GM19239 (cell line): ENCODE results near the gene SPINT2.

Experiments
- DNase-seq: peaks from one replicate; pipeline ENCODE4 v3.0.0; 2011; ENCODE audit warnings: low spot score; ENCODE audit not compliant: insufficient read length
- FAIRE-seq: peaks from 2 replicates; lab custom pipeline; 2011; peaks lifted over from hg19 to GRCh38; lab: Jason Lieb, UNC

The SPINT2 gene

DNA sequence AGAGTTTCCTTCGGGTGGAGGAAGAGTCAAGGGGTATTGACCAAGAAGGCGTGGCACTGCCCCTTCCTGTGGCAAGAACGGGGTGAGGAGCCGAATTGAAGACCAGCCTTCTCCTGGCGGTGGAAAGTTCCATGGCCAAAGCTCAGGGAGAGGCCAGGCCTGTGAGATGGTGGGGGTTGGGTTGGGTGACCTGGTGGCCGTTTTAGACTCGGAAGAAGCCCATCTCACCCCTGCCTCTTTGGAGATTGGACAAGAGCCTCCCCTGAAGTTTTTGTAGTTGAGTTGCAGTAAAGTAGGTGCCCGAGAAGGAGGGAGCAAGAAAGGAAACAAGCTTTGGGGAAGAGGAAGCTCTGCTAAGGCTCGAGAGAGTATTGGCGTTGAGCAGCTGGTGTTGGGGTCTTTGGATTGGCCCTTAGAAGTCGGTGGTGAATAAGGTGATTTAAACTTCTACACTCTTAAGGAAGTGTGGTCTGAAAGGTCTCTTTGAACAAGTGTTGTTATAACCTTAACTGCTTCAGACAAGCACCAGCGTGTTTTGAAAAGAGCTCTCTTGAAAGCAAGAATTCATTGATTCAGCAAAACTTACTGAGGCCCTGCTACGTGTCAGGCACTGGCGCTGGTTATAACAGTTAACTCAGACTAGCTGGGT, 964 bp downstream of the SPINT2 start:
- no peak for DNase-seq
- FAIRE-seq: no peak

DNA sequence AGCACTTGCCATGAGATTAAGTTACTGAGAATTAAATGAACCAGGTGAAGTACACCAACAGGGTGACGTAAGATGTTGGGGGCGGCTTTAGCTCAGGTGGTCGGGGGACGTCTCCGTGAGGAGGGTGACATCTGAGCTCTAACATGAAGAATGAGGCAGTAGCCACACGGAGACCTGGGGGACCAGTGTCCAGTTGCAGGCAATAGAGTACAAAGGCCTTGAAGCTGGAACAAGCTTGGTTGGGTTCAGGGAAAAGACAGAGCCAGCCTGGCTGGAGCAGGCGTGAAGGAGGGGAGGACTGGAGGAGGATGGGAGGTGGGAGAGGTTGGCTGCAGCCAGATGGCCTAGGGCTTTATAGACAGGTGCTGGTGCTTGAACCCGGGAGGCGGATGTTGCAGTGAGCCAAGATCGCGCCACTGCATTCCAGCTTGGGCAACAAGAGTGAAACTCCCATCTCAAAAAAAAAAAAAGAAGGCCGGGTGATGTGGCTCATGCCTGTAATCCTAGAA, 1.6 kb downstream of the SPINT2 start:
- FAIRE-seq (no peak), DNase-seq (no peak)

DNA sequence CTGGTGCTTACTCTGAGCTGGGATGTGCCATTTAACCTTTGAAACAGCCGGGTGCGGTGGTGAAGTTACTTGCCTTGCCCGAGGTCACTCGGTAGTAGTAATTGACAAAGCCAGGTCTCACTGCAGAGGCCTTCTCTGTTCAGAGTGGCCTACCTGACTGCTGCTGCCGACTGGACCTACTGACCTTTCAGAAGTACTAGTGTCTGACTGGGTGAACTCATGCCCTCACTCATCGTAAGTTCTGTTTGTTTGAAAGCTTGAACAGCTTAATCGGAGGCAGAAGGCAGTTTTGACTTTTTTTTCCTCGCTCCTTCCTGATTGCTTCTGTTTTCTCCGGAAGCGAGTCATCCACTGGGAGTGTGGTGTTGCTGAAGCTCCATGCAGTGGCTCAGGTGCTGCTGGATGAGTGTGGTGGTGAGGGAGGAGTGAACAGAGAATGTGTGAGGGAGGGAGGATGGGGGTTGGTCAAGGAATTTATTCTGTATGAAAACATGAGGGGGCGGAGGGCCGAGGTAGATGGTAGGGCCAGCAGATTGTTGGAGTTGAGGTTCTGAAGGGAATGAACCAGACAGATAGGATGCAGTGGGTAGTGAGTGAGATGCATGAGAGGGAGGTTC, 2.7 kb downstream of the SPINT2 start:
- no peak for DNase-seq
- no peak for FAIRE-seq

DNA sequence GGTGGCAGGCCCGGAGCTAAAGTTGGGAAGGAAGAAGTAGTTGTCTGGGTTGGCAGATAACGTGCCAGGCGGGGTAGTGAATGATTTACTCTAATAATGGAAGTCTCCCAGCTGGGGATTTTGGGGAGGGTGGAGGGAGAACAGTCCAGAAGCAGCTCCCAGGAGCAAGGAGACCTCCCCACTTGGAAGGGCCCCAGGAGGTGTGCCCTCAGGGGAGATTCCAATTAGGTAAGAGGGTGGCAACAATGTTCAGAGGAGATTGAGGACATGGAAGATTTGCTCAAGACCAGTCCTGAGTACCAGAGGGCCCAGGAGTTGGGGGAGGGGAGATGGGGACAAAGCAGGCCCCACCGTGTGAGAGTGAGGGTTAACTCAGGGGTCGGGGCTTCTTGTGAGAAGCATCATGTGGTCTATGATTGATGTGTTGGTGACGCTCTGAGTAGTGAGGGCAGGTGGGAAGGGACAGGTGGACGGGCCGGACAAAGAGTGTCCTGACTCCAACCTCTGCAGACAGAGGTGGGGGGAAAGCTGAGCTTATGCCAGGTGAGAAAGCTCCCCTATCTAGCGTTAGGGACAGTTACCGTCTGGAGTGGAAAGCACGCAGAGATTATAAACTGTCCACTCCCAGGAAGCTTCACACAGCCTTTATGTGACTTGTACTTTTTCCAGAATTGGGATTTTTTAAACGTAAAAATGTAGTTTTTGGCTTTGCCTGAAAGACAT, 3.5 kb downstream of the SPINT2 start:
- no peak for FAIRE-seq
- DNase-seq: no peak

DNA sequence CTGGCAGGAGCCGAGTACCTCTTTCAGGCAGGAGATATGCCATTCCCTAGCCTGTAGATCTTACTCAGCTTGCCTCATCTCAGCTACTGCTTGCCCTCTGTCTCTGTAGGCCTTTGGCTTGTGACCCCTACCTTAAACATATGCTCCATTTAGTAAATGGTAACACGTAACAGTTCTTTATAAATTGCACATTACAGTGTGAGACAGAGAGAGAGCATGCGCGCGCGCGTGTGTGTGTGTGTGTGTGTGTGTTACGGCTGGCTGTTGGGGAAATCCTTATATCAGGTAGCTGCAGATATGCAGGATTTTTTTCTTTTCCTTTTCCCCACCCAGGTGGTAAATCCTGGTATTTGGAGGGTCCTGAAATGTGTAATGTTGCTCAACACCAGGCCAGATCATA, 4.2 kb downstream of the SPINT2 start:
- no peak for DNase-seq
- FAIRE-seq: no peak

DNA sequence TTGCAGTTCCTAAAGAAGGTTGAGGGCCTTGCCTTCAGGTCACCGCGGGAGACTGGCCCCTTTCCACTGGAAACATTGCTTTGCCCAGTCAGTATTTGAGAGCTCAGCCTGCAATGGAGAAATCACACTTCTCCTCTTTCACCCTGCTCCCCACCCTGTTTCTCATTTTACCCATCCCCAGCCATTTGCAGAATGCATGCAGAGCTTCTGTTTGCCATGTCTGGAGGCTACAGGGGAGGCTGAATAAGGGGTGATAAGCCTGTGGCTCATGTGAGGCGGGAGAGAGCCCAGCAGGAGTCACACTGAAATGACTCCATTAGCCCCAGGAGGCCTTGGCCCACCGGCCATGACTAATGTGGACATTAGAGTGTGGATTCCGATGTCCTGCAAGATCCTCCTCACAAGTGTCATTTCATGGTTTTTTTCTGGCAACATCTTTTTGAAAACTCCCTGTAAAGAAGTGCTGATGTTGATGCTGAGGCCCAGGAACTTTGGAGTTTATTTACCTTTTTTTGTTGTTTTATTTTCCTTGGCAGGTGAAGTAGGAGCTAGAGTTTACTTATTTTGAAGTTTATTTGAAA, 6.3 kb downstream of the SPINT2 start:
- DNase-seq: no peak
- no peak for FAIRE-seq

DNA sequence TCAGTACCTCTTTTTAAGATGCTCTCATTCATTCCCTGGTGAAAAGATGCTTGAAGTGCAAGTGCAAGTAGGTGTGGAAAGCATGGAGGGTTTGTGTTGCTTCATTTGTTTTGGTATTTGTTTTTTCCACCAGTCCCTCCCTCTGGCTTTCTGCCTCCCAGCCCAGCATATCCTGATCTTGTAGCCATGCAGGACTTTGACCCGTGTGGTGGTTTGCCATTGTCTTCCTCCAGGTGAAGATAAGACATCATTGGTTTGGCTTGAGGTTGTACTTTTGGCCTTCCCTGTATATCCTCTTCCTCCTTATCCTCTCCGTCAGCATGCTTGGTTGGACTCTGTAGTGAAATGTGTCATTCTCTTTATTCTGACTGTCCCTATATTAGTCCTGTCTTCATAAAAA, 9.1 kb downstream of the SPINT2 start:
- DNase-seq: no peak
- FAIRE-seq: no peak

DNA sequence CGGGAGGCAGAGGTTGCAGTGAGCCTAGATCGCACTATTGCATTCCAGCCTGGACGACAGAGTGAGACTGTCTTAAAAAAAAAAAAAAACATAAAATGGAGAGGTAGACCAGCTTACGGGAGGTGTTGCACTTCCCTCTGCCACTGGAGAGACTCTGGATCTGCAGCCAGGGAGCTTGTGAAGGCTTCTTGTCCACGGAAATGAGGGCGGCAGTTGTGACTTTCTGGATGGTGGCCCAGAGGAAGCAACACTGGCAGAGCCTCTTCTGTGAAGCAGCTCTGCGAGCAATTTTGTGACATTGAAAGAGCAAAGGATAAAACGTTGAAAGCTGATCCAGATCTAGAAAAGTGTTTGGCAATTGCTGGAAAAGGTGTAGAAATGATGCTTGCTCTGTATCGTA, 10.4 kb downstream of the SPINT2 start:
- FAIRE-seq: no peak

DNA sequence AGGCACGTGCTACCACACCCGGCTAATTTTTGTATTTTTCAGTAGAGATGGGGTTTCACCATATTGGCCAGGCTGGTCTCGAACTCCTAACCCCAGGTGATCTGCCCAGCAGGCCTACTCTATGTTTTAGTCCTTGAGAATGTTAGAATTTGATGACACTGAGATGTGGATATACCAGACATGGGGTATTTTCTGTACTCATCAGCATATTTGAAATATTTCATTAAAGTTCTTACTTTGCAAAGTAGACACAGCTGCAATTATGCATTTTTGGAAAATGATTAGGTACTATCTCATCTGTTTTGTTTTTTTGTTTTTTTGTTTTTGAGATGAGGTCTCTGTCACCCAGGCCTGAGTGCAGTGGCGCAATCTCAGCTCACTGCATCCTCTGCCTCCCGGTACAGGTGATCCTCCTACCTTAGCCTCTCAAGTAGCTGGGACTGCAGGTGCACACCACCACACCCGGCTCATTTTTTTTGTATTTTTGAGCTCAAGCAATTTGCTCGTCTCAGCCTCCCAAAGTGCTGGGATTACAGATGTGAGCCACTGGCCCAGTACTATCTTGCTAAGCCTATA, 12.7 kb downstream of the SPINT2 start:
- no peak for DNase-seq
- no peak for FAIRE-seq

More for the DNA sequence above, 10.4 kb downstream of the SPINT2 start:
- DNase-seq: no peak

DNA sequence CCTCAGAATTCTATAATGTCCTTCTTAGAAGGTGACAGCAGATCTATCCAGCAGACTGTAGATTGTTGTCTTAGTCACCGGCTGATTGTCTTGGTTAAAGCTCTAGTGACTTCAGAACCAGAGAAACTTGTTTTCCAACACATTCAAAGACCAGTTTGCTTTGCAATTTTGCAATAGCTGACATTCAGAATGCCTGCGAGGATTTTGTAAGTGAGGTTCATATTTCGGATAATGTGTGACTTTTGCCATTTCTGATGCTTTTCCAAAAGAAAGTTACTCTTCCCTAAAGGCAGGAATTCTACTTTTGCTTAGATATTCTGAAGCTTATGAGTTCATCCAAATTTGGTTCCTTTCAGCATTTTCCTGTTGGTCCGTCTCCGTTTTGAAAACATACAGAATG, 13.2 kb downstream of the SPINT2 start:
- no peak for FAIRE-seq
- no peak for DNase-seq

DNA sequence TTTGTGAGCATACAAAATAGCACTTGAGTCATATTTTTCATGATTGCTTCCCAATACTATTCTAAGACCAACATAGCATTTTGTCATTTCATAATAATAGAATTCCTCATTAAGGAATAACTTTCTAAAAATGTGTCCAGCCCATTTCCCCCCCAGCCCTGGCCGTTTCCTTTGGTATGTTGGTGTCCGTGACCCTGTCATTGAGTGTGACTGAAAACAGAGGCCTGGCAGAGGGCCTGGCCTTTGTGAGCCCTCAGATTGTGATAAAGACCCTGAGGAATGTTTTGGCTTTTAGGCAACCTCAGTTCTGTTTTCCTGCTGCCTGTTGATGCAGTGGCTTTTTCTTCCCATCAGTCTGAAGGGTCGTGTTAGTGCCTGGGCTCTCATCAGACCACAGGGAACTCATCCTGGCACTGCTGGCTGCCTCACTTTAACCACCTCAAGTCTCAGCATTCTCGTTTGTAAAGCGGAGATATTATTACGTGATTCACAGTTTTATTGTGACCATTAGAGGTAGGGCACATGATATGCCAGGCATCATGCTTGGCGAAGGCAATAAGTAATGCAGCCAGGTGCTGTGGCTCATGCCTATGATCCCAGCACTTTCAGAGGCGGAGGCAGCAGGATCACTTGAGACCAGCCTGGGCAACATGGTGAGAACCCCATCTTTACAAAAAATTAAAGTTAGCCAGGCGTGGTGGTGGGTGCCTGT, 13.8 kb downstream of the SPINT2 start:
- no peak for FAIRE-seq
- DNase-seq: no peak

DNA sequence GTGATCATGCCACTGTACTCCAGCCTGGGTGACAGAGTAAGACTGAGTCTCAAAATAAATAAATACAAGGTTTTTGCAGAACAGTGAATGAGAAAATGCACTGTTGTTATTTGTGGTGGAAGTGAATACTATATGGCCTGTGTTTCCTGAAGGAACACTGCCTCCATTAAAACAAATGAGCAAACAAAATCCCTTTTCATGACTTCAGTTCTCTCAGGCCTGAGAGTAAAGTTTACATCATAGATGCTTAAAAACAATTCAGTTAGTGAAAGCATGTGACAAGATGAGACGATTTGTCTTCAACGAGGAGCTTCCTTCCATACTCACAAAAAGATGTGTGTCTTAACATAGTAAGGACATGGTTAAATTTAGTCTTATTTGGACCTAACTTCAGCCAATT, 14.4 kb downstream of the SPINT2 start:
- FAIRE-seq (no peak), DNase-seq (no peak)

DNA sequence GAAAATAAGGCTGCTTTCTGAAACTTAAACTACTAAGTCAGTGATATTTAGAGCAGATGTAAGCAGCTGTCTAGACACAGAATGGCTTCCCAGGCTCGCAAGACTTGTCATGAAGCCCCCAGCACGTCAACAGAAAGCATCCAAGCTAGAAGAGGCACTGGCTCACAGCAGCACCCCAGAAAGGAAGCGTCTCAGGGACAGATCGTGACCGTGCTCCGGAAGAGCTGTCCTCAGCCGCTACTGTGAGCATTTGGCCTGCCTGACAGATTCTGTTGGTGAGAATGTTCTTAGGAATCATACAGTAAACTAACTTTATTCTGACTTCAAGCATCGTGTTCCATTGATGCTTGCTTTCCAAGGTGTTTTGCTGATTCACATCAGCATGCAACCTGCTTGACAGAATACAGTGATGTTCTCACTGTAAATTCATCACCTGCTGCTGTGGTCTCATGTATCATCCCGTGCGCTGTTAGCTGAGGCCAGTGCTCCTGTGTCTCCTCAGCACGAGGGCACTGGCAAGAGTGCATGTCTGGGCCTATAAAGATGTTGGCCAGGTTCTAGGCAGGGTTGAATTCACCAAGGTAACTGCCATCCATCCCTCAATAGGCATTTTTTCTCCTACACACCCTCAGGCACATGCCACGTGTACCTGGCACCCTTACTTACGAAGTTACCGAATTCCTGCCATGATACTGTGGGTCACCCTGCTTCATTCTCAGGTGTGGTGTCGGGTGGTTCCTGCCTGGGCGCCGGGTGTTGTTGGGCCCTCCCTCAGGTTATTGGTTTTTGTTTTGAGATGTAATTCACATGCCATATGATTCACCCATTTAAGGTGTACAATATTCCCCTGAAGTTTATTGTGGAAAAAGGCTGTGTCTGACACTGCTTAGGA, 15.9 kb downstream of the SPINT2 start:
- DNase-seq (no peak), FAIRE-seq (no peak)

DNA sequence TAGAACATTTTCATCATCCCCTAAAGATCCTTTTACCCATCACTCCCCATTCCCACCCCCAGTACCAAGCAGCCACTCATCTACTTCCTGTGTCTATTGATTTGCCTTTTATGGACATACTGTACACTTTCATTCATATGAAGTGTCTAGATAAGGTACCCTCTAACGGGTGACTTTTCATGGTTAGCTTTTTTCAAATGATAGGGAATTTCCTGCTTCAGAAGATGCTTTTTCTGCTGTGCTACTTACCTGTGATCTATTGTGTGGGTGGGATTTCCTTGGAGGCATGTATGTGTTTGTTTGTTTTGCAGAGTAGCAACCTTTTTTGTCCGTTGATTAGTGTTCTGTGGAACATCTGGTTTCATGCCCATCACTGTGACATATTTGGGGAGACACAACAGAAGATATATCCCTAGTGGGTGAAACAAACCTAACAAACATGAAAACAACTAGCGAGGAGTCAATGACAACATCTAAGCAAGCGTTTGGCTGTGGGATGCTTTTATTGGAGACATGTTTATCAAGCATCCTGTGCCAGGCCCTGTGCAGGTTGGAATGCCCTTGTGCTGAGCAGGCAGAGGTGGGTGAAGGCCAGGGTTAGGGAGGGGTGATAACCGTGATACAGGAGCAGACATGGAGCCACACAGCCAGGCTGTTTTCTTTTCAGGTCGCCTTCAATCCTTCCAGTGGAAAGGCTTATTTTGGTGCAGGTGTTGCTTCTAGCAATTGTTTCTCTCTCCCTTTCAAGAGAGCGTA, 17.6 kb downstream of the SPINT2 start:
- FAIRE-seq: no peak
- no peak for DNase-seq

DNA sequence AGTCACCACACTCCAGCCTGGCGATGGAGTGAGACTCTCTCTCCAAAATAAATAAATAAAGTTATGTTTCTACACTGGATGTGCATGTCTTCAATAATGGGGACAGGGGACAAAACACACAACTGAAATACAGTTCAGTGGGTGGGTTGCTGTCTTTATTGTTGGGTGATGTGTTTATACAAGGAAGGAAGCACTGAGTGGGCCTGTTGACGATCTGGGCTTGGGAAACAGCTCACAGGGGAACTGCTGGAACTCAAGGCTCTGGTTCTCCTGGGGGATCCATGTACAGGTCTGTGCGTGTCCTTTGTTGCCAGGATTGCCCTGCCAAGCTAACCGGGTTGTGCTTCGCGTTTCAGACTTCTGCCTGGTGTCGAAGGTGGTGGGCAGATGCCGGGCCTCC, 18.9 kb downstream of the SPINT2 start:
- FAIRE-seq (no peak), DNase-seq (no peak)

DNA sequence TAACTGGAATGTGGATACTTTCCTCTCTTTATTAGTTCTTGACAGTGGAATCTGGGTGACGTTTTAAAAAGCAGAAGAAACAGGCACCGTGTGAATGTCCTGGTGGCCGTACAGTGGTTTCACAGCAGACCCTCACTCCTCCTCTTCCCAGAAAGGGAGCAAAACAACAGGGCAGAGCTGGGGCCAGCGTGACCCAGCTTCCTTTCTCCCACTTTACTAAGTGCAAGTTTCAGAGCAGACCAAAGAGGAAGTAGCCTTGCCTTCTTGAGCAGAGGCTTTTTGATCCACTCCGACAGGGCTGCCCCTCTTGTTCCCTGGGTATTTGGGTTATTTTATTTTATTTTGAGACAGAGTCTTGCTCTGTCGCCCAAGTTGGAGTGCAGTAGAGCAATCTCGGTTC, 20.0 kb downstream of the SPINT2 start:
- FAIRE-seq (peak; percentile 72), DNase-seq (peak; percentile 54)

DNA sequence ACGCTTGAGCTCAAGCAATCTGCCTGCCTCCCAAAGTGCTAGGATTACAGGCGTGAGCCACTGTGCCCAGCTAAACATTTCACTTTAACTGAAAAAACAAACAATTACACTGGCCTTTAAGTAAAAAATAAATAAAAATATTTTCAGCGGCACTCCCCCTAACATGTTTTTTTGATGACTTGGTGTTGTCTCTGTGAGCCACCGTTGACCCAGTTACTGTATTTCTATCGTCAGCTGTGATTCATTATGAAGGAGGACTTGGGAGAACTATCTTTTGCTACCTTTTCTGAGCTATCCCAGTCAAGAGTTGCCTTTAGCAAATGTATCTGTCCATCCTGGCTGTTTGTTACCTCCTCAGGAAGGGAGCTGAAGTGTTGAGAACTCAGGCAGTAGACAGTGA, 21.2 kb downstream of the SPINT2 start:
- DNase-seq (no peak), FAIRE-seq (no peak)

DNA sequence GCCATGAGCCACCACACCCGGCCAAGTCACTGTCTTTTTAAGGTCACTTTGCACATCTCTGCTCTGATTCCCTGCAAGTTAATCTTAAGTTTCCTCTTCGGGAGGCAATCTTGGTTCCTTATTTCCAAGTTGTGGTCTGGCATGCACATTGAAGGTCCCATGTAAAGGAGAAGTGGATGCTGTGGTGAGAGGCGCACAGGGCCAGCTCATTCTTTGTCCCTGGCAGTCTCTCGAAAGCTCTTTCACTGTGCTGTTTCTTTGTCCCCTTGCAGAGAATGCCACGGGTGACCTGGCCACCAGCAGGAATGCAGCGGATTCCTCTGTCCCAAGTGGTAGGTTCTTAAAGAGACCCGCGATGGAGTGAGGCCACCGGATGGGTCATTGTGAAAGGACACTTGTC, 23.2 kb downstream of the SPINT2 start:
- DNase-seq (no peak), FAIRE-seq (no peak)
